SK-N-MC (cell line): ENCODE measurements around the gene IGF2BP2.
"Not testable (repeated sequence)": the region's sequence is repeated elsewhere in the genome, so short reads cannot be mapped to it uniquely, and the experiment has no call there.

ENCODE experiments used
- EZH2 ChIP-seq: fragments of 200-600 bp; sonication (generic); IDR thresholded peaks from one replicate; pipeline ENCODE4 v1.6.1; 2017; ENCODE audit warnings: antibody characterized with exemption
- FOXP2 ChIP-seq: optimal IDR thresholded peaks from 2 replicates; pipeline ENCODE3; 2011; ENCODE audit warnings: mild to moderate bottlenecking, moderate library complexity; ENCODE audit not compliant: insufficient read depth; ENCODE audit errors: extremely low read length, control extremely low read depth
- POLR2AphosphoS5 ChIP-seq: IDR thresholded peaks from 2 replicates; pipeline ENCODE4 v1.6.1; 2012; ENCODE audit warnings: mild to moderate bottlenecking, low read depth, low read length, borderline replicate concordance

- not testable (repeated sequence) for TF ChIP-seq POLR2AphosphoS5, EZH2, FOXP2
These were observed 28.9 kb upstream of the IGF2BP2 start for GRCh38 chr3:185853771-185854170.
